ENCODE data around the gene OCRL. TPM values are rescaled to one million over a fixed set of nuclear protein-coding genes. Genes with fewer than 3 reads are reported as not detected.

Gene OCRL
- total RNA-seq, 1 donor from 2014 or later: 25.2 TPM

DNA sequence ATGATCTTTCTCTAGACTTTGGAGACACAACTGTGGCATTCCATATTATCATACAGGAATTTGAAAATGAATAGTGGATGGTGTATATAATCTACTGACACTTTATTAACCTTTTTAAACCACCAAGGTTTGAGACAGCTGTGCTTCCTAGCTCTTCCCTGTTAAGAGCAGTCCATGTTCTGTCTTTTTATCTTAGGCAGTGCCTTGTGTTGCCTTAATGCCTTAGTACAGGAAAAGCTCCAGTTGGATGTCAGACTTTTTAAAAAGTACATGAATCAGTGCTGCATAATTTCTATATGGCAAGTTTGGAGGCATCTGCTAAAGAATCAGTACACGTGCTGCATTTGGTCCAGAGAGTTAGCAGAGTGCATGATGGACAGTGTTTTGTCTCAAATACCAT is 45.1 kb downstream of the OCRL start:
- no peak for DNase-seq (ENCODE audit: low spot score)

DNA sequence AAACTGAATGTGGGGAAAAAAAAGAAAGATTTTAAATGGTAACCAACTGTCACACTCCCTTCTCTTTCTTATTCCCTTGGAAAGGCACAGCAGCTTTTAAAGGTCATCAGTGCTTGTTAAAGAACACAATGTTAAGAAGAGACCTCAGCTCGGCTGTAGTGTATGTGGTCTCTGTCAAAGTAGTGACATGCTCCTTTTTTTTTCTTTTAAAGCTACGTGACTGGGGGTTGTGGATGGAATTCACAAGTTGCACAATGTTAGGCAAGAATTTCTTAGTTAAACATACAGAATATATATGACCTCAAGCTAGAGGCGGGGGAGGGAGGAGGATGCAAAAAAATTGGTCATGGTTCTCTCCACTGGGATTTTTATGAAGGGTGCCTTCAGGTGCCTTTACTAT is 45.6 kb downstream of the OCRL start:
- DNase-seq (ENCODE audit: low spot score): no peak

DNA sequence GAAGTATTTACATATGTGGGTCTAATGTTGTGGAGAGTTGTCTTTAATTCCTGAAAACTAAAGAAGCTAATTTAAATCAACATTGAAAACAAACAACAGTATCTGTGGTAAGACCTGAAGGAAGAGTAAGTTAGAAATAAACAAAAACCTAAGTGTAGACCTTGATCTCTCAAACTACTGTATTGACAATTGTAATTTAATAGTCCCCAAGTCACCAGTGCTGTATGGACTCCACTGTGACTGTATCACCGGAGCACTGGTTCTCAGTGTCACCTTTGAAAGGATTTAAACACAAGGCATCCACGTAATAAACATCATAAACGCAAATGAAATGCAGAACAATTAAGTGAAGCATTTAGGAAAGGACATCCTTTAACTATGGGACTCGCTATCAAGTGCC is 46.4 kb downstream of the OCRL start:
- no peak for DNase-seq (ENCODE audit: low spot score)

DNA sequence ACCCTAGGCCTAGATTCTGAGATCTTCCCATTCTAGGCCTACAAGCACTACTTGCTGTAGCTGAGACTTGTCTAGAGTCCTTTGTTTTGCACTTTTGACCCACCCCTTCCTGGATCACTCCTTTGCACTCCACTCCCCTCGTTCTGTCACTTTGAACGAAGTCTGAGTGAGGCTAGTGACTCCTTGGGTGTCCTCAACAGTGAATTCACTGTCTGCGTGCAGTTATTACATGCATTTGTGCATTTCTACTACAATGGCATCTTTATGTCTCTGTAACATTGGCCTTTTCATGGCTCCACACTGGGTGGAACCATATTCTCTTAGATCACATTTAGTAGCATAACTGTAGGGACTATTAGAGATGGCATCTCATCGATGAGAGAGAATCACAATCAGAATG is 50.5 kb downstream of the OCRL start:
- no peak for DNase-seq (ENCODE audit: low spot score)

DNA sequence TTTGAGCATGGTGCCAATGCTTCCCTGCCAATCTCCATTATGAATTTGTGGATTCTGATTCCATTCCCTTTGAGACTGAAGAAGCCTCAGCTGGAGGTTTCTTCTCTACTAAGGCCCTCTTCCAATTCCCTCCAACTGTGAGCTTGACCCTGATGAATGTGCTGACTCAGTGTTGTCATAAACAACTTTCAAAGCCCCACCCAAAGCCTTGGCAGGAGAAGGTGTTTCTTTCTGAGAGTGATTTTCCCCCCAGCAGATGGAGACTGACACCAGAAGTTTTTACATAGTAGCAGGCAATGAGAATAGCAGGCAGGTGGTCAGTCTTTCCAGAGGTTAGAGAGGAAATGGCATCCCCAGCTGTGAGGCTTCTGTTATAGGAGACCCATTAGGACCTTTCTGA is 53.1 kb downstream of the OCRL start:
- DNase-seq (ENCODE audit: low spot score): no peak

DNA sequence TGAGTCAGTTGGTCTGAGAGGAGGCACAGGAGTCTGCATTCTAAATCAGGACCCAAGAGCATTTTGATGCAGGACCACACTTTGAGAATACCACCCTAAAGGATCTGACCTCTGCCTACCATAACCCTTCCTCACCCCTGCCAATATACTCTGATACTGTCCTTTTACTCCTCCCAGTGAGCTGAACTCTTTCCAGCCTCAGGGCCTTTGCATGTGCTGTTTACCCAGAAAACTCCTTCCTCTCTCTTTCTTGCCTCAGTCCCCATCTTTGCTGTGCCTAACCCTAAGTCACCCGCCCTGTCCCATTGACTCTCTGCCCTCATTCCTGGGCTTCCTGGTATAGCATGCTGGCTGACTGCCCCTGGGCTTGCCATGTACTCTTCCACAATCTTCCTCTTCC is 54.7 kb downstream of the OCRL start:
- no peak for DNase-seq (ENCODE audit: low spot score)

DNA sequence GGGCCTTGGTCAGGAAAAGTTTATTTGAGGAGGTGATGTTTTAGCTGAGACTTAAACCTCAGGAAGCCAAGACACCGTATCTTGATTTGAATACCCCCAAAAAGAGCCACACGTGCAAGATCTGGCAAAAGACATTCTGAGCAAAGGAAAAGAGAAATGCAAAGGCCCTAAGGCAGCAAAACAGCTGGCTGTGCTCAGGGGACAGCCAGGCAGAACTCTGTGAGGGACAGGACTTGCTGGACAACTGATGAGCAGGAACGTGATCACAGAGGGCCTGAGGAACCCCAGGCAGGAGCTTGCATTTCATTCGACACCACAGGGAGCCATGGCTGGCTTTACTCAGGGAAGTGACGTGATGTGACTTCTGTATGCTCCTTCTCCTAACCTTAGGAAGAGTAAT is 56.0 kb downstream of the OCRL start:
- DNase-seq (ENCODE audit: low spot score): no peak

DNA sequence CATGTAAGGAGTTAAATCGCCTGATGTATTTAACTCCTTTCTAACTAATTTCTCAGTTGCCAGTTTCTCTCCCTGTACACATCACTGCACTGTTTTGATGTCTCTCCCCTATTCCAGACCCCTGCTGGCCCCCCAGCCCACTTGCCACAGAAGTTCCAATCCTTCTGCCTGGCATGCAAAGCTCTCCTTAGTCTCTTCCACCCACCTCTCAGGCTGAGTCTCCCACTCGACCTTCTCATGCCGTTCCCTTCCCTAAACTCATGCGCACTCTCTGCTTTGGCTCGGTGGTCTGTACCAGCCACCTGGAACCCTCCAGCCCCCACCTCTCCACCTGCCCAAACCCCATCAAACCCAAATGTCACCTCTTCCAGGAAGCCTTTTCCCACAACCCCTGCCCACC is 57.8 kb downstream of the OCRL start:
- no peak for DNase-seq (ENCODE audit: low spot score)

DNA sequence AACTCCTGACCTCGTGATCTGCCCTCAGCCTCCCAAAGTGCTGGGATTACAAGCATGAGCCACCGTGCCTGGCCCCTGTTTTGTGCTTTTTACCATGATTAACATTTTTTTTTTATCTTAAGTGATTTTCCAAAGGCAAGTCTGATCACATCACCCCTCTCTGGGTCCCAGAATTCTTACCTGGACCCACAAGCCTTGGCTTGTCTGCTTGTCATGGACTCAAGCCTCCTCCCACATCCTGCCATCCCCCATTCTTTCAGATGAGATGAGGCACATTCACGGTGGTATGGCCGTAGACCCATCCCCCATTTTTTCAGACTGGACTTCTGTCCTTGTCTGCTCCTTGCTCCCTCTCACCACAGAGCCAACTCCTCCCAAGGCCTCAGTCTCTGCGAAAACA is 59.4 kb downstream of the OCRL start:
- no peak for DNase-seq (ENCODE audit: low spot score)

DNA sequence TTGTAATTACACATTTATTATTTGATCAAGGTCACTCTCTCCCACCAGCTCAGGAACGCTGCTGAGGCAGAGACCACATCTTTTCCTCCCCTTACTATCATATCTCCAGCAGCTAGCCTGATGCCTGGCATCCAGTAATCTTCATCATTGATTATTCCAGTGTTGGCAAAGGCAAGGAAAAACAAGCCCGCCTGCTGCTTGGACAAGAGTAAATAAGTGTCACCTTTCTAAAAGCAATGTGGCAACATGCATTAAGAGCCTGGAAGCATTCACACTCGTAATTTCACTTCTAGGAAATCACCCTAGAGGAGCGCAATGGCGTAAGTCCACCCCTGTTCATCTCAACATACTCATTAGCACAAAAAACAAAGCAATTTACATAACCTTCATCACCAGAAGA is 59.9 kb downstream of the OCRL start:
- no peak for DNase-seq (ENCODE audit: low spot score)

DNA sequence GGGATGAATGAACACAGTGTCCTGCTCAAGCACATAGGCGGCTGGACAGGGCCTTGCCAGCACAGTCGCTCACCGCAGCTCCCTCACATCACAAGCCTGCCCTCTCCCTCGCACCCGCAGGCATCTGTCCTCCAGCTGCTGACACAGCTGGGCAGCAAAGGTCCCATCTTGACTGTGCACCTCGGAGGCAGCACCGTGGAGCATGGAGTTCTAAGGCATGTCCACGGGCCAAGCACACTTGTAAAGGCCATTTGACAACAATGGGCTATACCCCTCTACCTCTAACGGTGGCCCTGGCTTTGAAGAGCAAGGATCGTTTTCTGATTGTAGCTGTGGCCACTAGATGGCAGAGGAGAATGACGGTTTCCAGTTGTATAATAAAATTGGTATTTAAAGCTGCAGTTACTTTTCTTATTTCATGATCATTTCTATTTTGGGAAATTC is 60.9 kb downstream of the OCRL start:
- no peak for DNase-seq (ENCODE audit: low spot score)

DNA sequence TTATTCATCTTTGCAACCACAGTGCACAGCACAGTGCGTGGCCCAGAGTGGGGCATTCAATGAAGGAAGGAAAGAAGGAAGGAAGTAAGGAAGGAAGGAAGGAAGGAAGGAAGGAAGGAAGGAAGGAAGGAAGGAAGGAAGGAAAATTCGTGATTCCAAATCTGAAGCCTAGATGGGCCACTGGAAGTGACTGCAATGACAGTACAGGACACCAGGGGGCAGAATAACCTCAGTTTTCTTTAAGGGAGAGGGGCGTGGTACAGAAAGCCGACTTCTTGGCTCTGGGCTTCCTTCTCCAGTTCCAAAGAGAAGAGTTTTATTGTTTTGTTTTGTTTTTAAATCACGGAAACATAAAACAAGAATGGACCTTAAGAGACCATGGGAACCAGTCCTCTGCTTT is 66.9 kb downstream of the OCRL start:
- DNase-seq (ENCODE audit: low spot score): no peak

DNA sequence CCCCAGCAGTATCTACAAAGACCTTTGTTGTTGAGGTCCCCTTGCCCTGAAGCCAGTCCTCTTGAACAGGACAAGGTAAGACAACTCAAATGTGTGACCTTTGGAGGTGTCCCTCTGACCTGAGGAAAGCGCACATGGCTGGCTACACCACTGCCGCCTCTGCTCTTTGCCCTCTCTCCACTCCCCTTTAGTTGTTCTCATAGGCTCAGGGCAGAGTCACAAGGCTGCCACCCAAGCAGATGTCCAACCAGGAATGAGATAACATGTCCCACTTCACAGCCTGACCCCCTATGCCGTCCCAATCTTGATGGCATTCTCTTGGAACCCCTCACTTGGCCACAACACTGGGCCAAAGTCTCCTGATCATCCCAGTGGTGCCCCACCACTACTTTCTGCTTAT is 68.4 kb downstream of the OCRL start:
- no peak for DNase-seq (ENCODE audit: low spot score)

DNA sequence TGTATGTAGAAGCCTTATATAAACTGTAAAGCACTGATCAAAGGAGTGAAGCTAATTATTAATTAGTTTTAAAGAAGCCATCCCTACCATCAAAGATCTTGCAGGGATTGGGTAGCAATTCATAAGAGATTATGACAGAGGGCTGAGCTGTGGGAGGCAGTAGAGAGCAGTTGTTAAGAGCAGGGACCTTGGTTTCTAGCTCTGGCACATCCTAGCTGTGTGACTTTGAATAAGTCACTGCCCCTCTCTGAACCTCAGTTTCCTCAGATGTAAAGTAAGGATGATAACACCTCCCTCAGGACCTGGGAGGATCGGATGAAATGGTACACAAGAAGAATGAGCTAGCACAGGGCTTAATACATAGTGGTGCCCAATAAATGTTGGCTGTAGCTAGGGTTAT is 69.3 kb downstream of the OCRL start:
- no peak for DNase-seq (ENCODE audit: low spot score)

DNA sequence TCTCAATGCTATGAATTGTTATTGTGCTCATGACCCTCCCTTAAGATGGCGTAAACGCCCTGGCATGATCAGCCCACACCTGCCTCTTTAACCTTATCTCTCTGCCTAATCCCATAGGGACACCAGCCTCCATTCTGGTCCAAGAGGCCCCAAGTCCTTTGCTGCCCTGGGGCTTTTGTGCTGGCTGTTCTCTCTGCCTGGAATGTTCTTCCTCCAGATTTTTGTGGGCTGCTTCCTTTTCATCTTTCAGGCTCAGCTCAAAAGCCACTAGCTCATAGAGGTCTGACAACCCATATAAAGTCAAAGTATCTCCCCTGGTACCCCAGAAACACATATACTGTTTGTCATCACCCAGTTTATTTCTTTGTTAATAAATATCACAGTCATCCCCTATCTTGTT is 72.3 kb downstream of the OCRL start:
- no peak for DNase-seq (ENCODE audit: low spot score)

DNA sequence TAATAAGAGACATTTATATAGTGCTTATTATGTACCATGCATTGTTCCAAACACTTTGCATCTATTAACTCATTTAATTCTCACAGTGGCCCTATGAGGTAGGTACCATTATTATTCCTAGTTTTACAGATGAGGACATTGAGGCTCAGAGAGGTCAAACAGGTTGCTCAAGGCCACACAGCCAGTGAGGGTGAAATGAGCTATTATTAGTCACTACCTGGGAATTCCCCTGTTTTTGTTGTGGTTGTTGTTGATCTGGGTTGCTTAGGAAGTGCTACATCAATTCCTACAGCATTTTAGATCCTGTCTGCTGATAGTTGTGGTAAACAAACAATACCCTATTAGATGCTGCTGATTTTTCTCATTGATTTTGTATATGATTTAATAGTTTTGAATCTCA is 73.5 kb downstream of the OCRL start:
- DNase-seq (ENCODE audit: low spot score): no peak

DNA sequence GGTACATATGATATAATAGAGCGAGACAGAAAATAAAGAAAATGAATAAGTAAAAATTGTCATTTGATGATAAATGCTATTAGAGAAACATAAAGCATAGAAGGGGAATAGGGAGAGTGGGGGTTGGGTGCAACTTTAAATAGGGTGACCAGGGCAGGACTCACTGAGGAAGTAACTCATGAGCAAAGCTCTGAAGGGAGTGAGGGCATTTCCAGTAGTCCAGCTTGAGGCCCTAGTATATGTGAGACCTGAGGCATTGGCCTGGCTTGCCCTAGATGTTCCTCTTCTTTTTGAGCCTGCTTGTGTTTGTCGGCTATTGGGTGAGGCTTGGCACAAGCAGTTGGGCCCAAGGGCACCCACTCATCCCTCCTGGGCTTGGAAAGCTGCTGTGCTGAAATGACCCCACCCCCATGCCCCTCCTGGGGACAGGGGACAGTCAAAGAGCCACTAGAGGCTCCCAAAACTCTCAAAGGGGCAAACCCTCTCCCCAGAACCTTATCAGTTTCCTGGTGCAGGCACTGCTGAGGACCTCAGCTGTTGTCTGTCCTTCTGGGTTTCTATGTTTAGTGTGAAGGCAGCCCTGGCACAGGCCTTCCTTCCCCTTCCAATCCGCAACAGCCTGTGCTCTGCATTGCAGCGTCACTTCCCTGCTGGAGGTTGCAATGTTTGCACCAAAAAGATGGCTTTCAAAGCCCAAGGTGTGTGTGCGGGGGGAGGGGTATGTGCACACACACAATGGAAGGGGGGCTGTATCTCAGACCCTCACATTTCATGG is 74.6 kb downstream of the OCRL start:
- no peak for DNase-seq (ENCODE audit: low spot score)

DNA sequence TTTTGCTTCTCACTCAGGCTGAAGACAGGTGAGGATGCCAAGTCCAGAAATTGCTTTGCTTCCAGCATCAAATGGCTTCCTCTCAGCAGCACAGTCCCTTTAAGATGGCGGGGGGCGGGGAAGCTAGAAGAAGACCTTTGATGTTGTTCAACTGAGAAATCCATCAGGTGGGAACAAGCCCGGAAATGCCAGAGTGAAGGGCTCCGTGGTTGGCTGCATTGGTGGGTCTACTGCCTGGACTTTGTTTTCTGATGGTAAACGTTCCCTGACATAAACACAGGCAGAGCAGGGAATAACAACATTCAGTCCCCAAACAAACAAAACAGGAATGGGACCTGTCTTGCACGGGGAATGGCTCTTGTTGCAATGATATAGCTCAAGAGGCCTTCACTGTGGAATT is 77.4 kb downstream of the OCRL start:
- DNase-seq (ENCODE audit: low spot score): no peak

DNA sequence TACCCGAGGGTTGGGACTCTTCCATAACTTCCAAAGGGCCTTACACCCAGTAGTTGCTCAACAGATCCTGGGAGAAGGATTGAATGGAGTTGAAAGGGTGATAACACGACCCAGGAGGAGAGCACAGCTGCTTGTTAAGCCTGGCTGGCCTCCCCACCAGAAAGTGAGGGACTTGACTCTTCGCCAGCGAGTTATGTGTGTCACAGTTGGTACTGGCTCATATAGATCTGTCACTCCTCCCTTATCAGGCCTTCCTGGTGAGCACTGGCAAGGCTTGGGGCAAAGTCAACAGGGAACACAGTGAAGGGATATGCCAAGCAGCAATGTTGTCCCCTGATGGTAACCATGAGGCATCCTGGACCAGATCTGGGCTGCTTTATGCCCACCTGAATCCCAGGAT is 78.9 kb downstream of the OCRL start:
- no peak for DNase-seq (ENCODE audit: low spot score)

DNA sequence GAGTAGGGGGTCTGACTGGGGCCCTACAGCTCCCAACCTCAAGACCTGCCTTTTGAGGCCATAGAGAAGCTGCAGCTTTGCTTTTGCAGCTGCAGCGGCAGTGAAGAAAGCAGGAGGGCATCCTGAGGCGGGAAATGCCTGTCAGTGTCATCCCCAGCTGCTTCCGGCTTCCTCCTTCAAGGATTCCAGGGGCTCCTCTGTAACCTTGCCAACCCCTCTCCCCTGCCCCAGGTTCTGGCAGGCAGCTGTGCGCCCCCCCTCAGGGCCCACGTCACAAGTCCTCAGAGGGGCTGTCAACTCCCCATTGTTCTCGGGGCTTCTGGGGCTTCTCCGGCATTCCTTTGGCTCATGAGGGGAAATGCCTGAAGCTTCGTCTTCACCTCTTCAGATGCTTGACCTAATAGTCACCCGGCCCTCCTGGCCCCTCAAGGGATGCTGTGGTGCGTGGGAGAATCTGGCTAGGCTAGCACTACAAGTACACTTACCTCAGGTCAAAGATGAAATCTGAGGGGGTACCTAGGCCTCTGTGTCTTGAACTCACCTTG is 82.8 kb downstream of the OCRL start:
- no peak for DNase-seq (ENCODE audit: low spot score)

DNA sequence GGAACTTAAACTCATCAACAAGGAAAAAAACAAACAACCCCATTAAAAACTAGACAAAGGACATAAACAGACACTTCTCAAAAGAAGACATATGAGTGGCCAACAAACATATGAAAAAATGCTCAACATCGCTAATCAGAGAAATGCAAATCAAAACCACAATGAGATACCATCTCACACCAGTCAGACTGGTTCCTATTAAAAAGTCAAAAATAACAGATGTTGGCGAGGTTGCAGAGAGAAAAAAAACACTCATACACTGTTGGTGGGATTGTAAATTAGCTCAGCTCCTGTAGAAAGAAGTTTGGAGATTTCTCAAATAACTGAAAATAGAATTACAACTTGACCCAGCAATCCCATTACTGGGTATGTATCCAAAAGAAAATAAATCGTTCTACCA is 86.0 kb downstream of the OCRL start:
- no peak for DNase-seq (ENCODE audit: low spot score)

DNA sequence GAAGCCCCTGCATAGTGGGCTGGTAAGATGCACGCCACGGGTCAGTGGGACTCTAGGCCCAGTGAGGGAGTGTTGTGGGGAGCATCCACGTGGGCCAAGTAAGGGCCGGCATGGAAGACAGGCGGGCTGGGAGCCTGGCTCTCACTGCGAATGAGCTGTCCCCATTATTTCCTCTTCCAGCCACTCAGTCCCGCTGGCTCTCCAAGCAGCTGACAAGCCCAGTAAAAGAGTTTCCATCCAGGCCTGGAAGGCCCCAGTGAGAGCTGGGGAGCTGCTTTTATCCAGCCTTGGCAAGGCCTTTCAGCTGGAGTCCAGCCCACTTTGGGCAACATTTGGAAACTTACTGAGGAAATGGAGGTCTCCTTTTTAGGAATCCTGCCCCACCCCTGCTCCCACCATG is 89.8 kb downstream of the OCRL start:
- DNase-seq (ENCODE audit: low spot score): no peak

DNA sequence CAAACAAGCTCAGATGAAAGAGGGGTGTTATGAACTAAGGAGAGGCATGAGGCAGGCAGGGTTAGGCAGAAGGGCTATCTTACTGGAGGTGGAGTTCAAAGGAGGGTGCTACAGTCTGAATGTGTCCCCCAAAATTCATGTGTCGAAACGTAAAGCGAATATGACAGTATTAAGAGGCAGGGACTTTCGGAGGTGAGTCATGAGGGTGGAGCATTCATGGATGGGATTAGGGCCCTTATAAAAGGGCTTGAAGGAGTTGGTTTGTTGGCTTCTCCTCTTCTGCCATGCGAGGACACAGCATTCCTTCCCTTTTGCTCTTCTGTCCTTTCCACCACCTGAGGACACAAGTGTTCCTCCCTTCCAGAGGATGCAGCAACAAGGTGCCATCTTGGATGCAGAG is 91.8 kb downstream of the OCRL start:
- DNase-seq (ENCODE audit: low spot score): no peak

DNA sequence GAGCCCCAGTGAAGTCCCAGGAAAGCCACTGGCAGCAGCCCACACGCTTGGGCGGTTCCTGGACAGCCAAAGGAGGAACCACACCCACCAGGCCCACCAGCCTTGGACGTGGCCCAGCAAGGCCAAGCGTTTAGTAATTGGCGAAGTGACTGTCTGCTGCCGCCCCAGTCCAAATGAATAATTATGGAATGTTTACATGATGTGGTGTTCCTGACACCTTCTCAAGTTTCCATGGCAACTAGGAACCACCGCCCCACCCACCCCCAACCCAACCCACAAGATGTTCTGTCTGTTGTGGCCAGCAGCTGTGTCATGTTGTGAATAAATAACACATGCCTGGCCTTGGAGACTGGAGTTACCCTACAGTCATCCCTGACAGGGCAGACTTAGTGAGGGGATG is 92.4 kb downstream of the OCRL start:
- no peak for DNase-seq (ENCODE audit: low spot score)
